ENCODE data around the gene MAFB.

MAFB gene

GRCh38 chr20:40687384-40688128 is 1.5 kb downstream of the MAFB start:
- DNase-seq (ENCODE audit: low read depth): peak; percentile 34
- TF ChIP-seq CTCF (conservative IDR thresholded peaks at IDR 0.05; ENCODE audit: low read length): no peak
- peak overlapping the region; percentile 62 for H3K4me3 ChIP-seq (ENCODE audit: low read length)

GRCh38 chr20:40686893-40687292 is 2.1 kb downstream of the MAFB start:
- peak overlapping the region; percentile 62 for H3K4me3 ChIP-seq (ENCODE audit: low read length)
- DNase-seq (ENCODE audit: low read depth): no peak
- TF ChIP-seq CTCF (conservative IDR thresholded peaks at IDR 0.05; ENCODE audit: low read length): no peak

GRCh38 chr20:40686434-40686882 is 2.6 kb downstream of the MAFB start:
- H3K4me3 ChIP-seq (ENCODE audit: low read length): peak overlapping the region; percentile 62
- DNase-seq (ENCODE audit: low read depth): peak; percentile 24
- TF ChIP-seq CTCF (conservative IDR thresholded peaks at IDR 0.05; ENCODE audit: low read length): no peak

- H3K4me3 ChIP-seq (ENCODE audit: low read length): no peak overlapping the region
- no peak for DNase-seq (ENCODE audit: low read depth)
- TF ChIP-seq CTCF (conservative IDR thresholded peaks at IDR 0.05; ENCODE audit: low read length): no peak
Observed at GRCh38 chr20:40685349-40685748, 3.7 kb downstream of the MAFB start.

GRCh38 chr20:40683894-40684268 is 5.2 kb downstream of the MAFB start:
- peak overlapping the region; percentile 49 for H3K4me3 ChIP-seq (ENCODE audit: low read length)
- TF ChIP-seq CTCF (conservative IDR thresholded peaks at IDR 0.05; ENCODE audit: low read length): no peak
- DNase-seq (ENCODE audit: low read depth): no peak

GRCh38 chr20:40683221-40683893 is 5.7 kb downstream of the MAFB start:
- TF ChIP-seq CTCF (conservative IDR thresholded peaks at IDR 0.05; ENCODE audit: low read length): no peak
- peak overlapping the region; percentile 49 for H3K4me3 ChIP-seq (ENCODE audit: low read length)
- DNase-seq (ENCODE audit: low read depth): peak; percentile 47
